GM18951 (cell line): Measurements from ENCODE around the gene BMPR2.
"Not testable (repeated sequence)": the region's sequence is repeated elsewhere in the genome, so short reads cannot be mapped to it uniquely, and the experiment has no call there.

Experiments
- POLR2A ChIP-seq: IDR thresholded peaks from 4 replicates; pipeline ENCODE4 v1.6.1; 2011; ENCODE audit warnings: mild to moderate bottlenecking; ENCODE audit not compliant: insufficient read length, insufficient read depth; ENCODE audit errors: extremely low read depth
- in situ Hi-C: fragments of 300-500 bp; cut with MboI; formaldehyde crosslinking; loops from one replicate; pipeline ENCODE4 v1.12.0; 2022; ENCODE audit warnings: low sequenced_read_pairs, mixed read lengths, inconsistent platforms; ENCODE audit not compliant: unreplicated experiment

Gene BMPR2

DNA sequence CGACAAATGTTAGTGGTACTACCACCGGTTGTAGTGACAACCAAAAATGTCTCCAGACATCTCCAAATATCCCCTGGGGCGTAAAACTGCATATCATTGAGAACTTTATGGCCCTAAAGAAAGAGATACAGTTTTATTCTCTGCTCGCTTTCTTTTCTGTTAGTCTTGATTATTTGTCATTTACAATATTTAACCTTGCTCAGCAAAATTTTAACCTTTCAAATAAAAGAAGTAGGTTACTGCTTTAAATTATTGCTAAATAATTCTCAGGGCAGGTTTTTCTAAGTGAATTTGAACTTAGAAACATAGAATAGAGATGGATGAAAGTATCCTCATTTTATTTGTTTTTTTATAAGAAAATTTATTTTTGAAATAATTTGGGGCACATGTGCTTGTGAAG lies 67.9 kb downstream of the BMPR2 start:
- in situ Hi-C loops = no loop called here
- no peak for TF ChIP-seq POLR2A

DNA sequence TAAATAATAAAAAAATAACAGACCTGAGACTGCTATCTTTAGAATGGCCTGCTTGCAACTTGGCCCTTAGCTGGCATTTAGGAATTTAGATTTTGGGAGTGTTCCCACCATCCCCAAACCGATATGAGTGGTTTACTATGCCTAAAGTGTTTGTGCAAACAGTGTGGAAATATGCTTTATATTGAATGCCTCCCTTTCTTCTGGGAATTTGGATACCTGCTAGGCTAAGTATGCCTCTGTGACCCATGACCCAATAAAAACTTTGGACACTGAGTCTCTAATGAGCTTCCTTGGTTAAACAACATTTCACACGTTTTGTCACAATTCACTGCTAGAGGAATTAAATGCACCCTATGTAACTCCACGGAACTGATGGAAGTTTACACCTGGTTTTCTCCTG lies 73.2 kb downstream of the BMPR2 start:
- no peak for TF ChIP-seq POLR2A
- in situ Hi-C loops = no loop called here

DNA sequence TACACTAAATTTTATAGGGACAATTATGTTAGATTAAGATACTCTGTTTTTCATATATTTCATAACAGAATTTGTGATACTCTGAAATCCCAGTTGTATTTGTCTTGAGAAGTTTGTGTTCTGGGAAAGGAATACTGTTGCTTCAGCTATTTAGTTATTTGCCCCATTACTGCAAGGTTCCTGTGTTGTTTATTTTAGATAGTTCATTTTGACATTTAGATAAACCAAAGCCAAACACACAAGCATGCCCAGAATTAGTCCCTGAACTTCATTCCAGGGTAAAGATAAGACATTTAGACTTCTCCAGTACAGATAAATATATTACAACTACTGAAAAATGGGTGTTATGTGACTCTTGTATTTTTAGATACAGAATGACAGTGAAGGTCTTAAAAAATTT lies 74.7 kb downstream of the BMPR2 start:
- in situ Hi-C loops = no loop called here
- TF ChIP-seq POLR2A = no peak

DNA sequence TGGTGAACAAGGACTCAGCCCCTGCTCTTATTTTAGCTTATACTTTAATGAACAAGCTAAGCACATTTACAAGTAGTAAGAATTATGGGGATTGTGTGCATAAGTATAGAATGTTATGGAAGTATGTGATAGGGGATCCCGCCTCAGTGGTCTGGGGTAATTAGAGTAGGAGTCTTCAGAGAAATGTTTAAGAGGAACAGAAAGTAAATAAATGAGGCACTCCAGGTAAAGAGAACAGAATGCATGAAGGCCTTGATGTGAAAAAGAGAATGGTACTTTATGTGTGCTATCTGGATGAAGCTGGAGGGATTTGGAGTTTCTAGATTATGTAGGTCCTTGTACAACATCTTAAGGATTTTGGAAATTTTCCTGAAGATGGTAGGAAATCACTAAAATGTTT lies 76.6 kb downstream of the BMPR2 start:
- in situ Hi-C loops = no loop called here
- no peak for TF ChIP-seq POLR2A

DNA sequence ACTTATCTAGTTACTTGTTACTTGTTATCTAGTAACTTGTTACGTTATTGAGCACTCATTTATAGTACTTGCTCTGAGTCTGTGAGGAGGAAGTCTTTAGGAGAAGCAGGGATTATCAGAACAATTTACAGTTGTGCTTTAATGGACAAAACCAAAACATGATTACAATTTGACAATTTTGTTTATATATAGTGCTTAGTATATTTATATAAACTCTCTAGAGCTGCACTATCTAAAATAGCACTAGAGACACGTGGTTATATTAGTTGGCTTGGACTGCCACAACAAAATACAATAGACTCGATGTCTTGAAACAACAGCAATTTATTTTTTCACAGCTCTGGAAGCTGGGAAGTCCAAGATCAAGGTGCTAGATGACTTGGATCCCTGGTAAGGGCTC lies 78.4 kb downstream of the BMPR2 start:
- in situ Hi-C loops = no loop called here
- no peak for TF ChIP-seq POLR2A

DNA sequence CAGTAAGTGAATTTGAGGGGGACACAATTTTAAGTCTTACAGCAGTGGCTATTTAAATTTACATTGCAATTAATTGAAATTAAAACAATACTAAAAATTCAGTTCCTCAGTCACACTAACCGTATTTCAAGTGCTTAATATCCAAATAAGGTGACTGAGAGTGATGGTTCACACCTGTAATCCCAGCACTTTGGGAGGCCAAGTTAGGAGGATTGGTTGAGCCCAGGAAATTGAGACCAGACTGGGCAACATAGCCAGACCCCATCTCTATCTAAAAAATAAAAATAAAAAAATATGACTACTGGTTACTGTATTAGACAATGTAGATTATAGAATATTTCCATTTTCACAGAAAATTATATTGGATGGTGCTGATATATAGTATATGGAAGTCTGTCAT lies 79.0 kb downstream of the BMPR2 start:
- in situ Hi-C loops = no loop called here
- TF ChIP-seq POLR2A = no peak

DNA sequence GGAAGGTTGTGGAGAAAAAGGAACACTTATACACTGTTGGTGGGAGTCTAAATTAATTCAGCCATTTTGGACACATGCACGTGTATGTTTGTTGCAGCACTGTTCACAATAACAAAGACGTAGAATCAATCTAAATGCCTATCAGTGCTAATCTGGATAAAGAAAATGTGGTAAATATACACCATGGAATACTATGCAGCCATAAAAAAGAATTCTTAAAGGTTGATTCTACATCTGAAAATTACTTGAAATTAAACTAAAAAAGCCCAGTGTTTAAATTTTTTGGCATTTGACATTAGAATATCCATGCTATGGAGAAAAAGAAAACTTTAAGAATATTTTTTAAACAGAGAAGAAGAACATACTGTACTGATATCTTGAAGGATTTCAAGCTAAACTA lies 84.0 kb downstream of the BMPR2 start:
- no peak for TF ChIP-seq POLR2A
- in situ Hi-C loops = no loop called here

DNA sequence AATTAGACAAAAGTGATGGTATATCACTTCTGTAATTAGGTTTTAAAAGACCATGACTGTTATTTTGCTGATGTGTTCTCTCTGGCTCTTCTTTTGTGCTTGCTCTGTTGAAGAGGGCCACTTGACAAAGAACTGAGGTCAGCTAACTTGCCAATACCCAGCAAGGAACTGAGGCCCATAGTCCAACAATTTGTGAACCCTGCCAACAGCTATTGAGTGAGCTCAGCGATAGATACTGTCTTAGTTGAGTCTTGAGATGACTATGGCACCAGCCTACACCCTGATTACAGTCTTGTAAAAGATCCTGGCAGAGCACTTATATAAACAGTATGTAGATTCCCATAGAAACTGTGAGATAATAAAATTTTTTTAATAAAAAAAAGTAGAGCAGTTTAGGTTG lies 103.0 kb downstream of the BMPR2 start:
- no peak for TF ChIP-seq POLR2A

DNA sequence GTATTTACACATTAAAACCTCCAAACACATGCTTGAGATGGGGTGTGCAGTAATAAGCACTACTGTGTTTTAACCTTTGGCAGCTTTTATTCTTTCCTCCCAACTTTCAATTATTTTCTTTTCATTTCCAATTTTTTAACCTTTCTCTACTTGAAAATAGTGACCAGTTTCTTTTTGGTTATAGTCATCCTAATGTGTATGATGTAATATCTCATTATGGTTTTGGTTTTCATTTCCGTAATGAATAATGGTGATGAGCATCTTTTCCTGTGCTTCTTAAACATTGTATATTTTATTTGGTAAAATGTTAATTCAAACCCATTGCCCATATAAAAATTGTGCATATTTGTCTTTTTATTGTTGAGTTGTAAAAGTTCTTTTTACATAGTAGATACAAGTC lies 103.5 kb downstream of the BMPR2 start:
- TF ChIP-seq POLR2A = no peak
- in situ Hi-C loops = no loop called here

More for the DNA sequence above, 103.0 kb downstream of the BMPR2 start:
- in situ Hi-C loops = no loop called here

DNA sequence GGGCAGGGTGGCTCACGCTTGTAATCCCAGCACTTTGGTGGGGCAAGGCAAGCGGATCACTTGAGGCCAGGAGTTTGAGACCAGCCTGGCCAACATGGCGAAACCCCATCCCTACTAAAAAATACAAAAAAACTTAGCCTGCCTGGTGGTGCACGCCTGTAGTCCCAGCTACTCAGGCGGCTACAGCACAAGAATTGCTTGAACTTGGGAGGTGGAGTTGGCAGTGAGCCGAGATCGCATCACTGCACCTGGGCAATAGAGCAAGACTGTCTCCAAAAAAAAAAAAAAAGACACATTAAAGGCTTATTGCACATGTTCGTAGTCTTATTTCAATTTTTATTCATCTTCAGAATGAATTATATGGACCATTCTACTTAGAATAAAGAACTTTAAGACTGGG lies 110.2 kb downstream of the BMPR2 start:
- in situ Hi-C loops = no loop called here
- TF ChIP-seq POLR2A = no peak

DNA sequence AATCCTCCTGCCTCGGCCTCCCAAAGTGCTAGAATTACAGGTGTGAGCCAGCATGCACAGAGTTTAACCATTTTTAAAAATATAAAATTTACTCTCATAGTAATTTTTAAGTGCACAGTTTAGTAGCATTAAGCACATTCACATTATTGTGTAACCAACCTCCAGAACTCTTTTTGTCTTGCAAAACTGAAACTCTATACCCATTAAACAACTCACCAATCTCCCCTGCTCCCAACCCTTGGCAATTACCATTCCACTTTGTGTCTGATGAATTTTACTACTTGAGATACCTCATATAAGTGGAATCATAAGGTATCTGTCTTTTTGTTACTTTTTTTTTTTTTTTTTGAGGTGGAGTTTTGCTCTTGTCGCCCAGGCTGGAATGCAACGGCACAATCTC lies 112.5 kb downstream of the BMPR2 start:
- in situ Hi-C loops = no loop called here
- no peak for TF ChIP-seq POLR2A

DNA sequence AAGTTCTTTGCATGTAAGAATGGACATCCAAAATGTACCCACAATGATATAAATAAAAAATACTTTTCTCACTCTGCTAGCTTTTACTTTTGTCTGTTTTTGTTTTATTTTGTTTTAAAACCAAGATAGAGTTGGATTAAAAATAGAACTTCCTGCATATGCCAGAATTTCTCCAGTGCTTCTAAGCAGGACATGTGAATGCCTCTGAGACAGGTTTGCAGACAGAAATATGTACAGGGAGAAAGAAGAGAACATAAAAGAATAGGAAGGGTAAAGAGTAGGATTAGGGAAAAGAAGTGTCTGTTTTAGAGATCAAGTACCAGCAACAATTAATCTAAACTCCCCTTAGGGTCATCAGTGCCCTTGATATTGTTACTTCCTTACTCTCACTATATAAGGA lies 114.4 kb downstream of the BMPR2 start:
- TF ChIP-seq POLR2A = no peak
- in situ Hi-C loops = no loop called here

DNA sequence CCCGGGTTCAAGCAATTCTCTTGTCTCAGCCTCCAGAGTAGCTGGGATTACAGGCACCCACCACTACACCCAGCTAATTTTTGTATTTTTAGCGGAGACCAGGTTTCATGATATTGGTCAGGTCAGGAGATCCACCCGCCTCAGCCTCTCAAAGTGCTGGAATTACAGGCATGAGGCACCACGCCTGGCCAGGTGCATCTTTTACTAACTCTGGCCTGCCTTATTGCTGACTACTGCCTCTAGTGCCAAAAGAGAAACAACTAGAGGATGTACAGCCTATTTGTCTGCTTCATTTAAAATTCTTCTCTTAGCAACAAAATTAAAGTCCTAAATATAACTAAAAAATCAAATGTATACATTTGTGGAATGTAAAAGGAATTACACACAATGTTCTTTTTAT lies 115.4 kb downstream of the BMPR2 start:
- in situ Hi-C loops = no loop called here
- no peak for TF ChIP-seq POLR2A

DNA sequence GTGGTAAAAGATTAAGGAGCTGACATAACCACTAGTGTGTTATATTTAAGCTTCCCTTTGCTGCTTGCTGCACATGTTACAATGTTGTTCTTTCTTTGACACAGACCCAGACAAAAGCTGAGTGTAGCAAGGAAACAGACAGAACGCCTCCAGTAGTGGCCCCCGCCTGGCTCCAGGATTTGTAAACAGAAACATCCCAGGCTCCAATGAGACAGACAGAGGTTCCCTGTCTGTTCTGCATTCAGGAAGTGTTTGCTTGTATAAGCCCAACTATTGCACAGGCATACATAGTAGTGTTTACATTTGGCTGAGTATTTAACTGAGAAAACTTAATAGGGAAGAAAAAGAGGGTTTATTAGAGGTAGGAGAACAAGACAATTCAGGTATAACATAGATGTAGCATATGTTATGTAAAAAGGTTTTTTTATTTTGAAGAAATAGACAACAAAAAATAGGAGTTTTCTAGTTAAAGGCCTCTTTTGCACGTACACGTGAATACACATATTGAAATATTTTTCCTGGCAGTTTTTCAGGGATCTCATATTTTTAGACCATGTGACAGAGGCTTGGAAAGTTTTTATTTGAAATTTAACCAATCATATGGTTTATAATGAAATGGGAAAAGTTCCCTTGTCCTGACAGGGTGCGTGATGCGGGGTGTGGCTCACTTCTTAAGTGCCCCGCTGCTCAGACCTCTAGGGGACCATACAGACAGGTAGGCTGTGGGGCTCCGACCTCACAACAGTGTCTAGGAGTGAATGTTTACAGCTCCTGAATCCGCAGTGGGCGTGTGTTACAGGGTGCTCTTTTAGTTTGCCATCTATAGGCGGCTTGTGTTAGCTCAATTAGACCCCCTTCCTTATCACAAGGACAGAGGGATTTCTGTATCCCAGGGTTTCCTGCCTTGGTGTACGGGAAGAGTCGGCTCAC lies 118.4 kb downstream of the BMPR2 start:
- in situ Hi-C loops = no loop called here
- TF ChIP-seq POLR2A = no peak

DNA sequence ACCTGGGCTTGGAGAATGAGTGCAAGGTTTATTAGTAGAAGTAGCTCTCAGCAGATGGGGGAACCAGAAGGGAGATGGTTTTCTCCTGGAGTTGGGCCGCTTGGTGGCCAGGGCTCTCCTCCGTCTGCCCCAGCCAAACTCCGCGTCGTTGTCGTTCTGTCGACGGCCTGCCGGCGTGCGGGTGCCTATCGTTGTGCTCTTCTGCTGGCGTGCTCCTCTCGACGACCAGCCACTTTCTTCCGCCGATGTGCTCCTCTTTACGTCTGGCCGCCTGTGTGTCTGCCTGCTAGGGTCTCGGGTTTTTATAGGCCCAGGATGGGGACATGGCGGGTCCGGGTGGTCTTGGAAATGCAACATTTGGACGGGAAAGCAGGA lies 119.1 kb downstream of the BMPR2 start:
- in situ Hi-C loops = no loop called here
- no peak for TF ChIP-seq POLR2A

DNA sequence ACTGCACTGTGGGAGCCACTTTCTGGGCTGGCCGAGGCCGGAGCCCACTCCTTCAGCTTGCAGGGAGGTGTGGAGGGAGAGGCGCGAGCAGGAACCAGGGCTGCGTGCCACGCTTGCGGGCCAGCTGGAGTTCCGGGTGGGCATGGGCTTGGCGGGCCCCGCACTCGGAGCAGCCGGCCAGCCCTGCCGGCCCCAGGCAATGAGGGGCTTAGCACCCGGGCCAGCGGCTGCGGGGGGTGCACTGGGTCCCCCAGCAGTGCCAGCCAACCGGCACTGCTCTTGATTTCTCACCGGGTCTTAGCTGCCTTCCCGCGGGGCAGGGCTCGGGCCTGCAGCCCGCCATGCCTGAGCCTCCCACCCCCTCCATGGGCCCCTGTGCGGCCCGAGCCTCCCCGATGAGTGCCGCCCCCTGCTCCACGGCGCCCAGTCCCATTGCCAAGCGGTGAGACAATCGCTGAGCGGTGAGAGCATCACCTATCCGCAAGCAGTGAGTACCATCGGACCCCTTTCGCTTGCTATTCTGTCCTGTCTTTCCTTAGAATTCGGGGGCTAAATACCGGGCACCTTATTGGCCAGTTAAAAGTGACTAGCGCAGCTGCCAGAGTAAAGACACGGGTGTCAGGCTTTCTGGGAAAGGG lies 120.8 kb downstream of the BMPR2 start:
- in situ Hi-C loops = not testable (repeated sequence)

DNA sequence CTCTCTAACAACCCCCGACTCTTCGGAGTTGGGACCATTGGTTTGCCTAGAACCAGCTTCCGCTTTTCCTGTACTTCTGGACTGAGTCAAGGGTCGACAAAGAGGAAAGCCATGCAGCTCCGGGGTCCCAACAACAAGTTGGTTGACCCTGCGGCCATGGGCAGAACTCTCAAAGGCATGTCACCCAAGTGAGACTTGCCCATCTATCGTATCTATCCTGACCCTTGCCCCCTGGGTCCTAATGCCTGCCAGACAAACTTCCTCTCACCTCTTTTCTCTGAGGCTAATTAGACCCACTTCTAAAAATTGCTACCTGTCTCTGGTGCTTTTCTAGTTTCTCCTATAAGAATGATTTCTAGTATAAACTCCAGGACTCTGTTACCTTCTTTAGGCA lies 121.3 kb downstream of the BMPR2 start:
- in situ Hi-C loops = not testable (repeated sequence)

DNA sequence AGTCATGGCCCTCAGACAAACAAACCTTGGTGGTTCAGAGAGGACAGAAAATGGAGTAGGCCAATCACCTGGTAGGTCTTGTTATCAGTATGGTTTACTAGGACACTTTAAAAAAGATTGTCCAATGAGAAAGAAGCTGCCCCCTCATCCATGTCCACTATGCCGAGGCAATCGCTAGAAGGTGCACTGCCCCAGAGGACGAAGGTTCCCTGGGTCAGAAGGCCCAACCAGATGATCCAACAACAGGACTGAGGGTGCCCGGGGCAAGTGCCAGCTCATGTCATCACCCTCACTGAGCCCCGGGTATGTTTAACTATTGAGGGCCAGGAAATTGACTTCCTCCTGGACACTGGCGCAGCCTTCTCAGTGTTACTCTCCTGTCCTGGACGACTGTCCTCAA lies 123.7 kb downstream of the BMPR2 start:
- in situ Hi-C loops = not testable (repeated sequence)

DNA sequence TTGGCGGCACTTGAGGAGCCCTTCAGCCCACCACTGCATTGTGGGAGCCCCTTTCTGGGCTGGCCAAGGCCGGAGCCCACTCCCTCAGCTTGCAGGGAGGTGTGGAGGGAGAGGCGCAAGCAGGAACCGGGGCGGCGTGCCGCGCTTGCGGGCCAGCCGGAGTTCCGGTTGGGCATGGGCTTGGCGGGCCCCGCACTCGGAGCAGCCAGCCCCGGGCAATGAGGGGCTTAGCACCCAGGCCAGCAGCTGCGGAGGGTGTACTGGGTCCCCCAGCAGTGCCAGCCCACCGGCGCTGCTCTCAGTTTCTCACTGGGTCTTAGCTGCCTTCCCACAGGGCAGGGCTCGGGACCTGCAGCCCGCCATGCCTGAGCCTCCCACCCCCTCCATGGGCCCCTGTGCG lies 127.1 kb downstream of the BMPR2 start:
- in situ Hi-C loops = not testable (repeated sequence)
